HL-60/S4 treated with phorbol 12-myristate 13-acetate at 8.2 ng/mL for 4 days and 3 days (cell line): ENCODE data around the gene ORMDL3.
"Not testable (repeated sequence)": the region's sequence is repeated elsewhere in the genome, so short reads cannot be mapped to it uniquely, and the experiment has no call there.

ENCODE experiments used
- in situ Hi-C: fragments of 300-500 bp; cut with MboI; formaldehyde crosslinking; loops from 2 replicates; pipeline ENCODE4 v1.15.0; 2022; ENCODE audit warnings: low sequenced_read_pairs

ORMDL3 gene

GRCh38 chr17:39950871-39951348, 23.5 kb upstream of the ORMDL3 start:
- in situ Hi-C loops: no loop called here

- in situ Hi-C loops: no loop called here
These were observed 21.6 kb upstream of the ORMDL3 start for GRCh38 chr17:39949028-39949427.

GRCh38 chr17:39948489-39948828, 21.1 kb upstream of the ORMDL3 start:
- in situ Hi-C loops: not testable (repeated sequence)

- in situ Hi-C loops: no loop called here
These were observed 19.3 kb upstream of the ORMDL3 start for GRCh38 chr17:39946551-39947330.

GRCh38 chr17:39944393-39944711, 17.0 kb upstream of the ORMDL3 start:
- in situ Hi-C loops: no loop called here

- in situ Hi-C loops: no loop called here
These were observed 16.4 kb upstream of the ORMDL3 start for GRCh38 chr17:39943702-39944392.

- in situ Hi-C loops: no loop called here
These were observed 12.4 kb upstream of the ORMDL3 start for GRCh38 chr17:39939588-39940419.

GRCh38 chr17:39939106-39939505, 11.7 kb upstream of the ORMDL3 start:
- in situ Hi-C loops: no loop called here

GRCh38 chr17:39938140-39938869, 10.9 kb upstream of the ORMDL3 start:
- in situ Hi-C loops: no loop called here

- in situ Hi-C loops: no loop called here
These were observed 10.0 kb upstream of the ORMDL3 start for GRCh38 chr17:39937447-39937846.

GRCh38 chr17:39935909-39936308, 8.5 kb upstream of the ORMDL3 start:
- in situ Hi-C loops: no loop called here

- in situ Hi-C loops: no loop called here
These were observed 6.9 kb upstream of the ORMDL3 start for GRCh38 chr17:39934324-39934723.

GRCh38 chr17:39933912-39934311, 6.5 kb upstream of the ORMDL3 start:
- in situ Hi-C loops: no loop called here

- in situ Hi-C loops: no loop called here
These were observed 2.4 kb upstream of the ORMDL3 start for GRCh38 chr17:39929646-39930407.

- in situ Hi-C loops: no loop called here
These were observed 1.7 kb upstream of the ORMDL3 start for GRCh38 chr17:39928858-39929645.

- in situ Hi-C loops: no loop called here
These were observed 792 bp upstream of the ORMDL3 start for GRCh38 chr17:39927929-39928857.

GRCh38 chr17:39926588-39927100, 757 bp downstream of the ORMDL3 start:
- in situ Hi-C loops: no loop called here

GRCh38 chr17:39926135-39926587, 1.2 kb downstream of the ORMDL3 start:
- in situ Hi-C loops: no loop called here
